HepG2 (cell line): ENCODE results near the gene SNX15. TPM values are rescaled to one million over a fixed set of nuclear protein-coding genes. Genes with fewer than 3 reads are reported as not detected.

Source experiments
- ARNTL ChIP-seq: sonication (generic); formaldehyde crosslinking; IDR thresholded peaks from 2 replicates; pipeline ENCODE4 v1.4.0; 2020; ENCODE audit warnings: mild to moderate bottlenecking, missing genetic modification reagents
- JDP2 ChIP-seq: sonication (generic); formaldehyde crosslinking; IDR thresholded peaks from 2 replicates; pipeline ENCODE4 v1.8.1; 2022; ENCODE audit warnings: missing genetic modification reagents, borderline replicate concordance
- KMT2A ChIP-seq: sonication (generic); formaldehyde crosslinking; IDR thresholded peaks from 2 replicates; pipeline ENCODE4 v1.4.0; 2020; ENCODE audit warnings: missing genetic modification reagents
- MAFG ChIP-seq: sonication (generic); formaldehyde crosslinking; IDR thresholded peaks from 2 replicates; pipeline ENCODE4 v1.5.1; 2020; ENCODE audit warnings: mild to moderate bottlenecking, missing genetic modification reagents
- NR1H2 ChIP-seq: sonication (generic); formaldehyde crosslinking; IDR thresholded peaks from 2 replicates; pipeline ENCODE4 v1.8.1; 2022; ENCODE audit warnings: low read depth, missing genetic modification reagents, borderline replicate concordance
- REXO4 ChIP-seq: sonication (generic); formaldehyde crosslinking; IDR thresholded peaks from 2 replicates; pipeline ENCODE4 v1.8.0; 2022; ENCODE audit warnings: missing genetic modification reagents, mild to moderate bottlenecking, borderline replicate concordance
- SALL1 ChIP-seq: sonication (generic); formaldehyde crosslinking; IDR thresholded peaks from 2 replicates; pipeline ENCODE4 v1.8.0; 2022; ENCODE audit warnings: mild to moderate bottlenecking, missing genetic modification reagents
- SALL2 ChIP-seq: sonication (generic); formaldehyde crosslinking; IDR thresholded peaks from 2 replicates; pipeline ENCODE4 v1.8.1; 2023; ENCODE audit warnings: mild to moderate bottlenecking, missing genetic modification reagents, inconsistent platforms
- SNRNP70 ChIP-seq: fragments of 200-400 bp; formaldehyde crosslinking; IDR thresholded peaks from 2 replicates; pipeline ENCODE4 v1.6.1; 2017; ENCODE audit warnings: mild to moderate bottlenecking, low read depth, low read length, moderate library complexity
- WIZ ChIP-seq: sonication (generic); formaldehyde crosslinking; IDR thresholded peaks from 2 replicates; pipeline ENCODE4 v1.5.1; 2020; ENCODE audit warnings: mild to moderate bottlenecking, missing genetic modification reagents
- YEATS4 ChIP-seq: sonication (generic); formaldehyde crosslinking; IDR thresholded peaks from 2 replicates; pipeline ENCODE4 v1.4.0; 2020; ENCODE audit warnings: missing genetic modification reagents, borderline replicate concordance
- ZKSCAN8 ChIP-seq: IDR thresholded peaks from 2 replicates; pipeline ENCODE4 v1.6.1; 2016; ENCODE audit warnings: borderline replicate concordance, missing genetic modification reagents, missing compliant biosample characterization
- ZNF562 ChIP-seq: sonication (generic); formaldehyde crosslinking; IDR thresholded peaks from 2 replicates; pipeline ENCODE4 v1.8.0; 2022; ENCODE audit warnings: missing genetic modification reagents, borderline replicate concordance
- ZNF644 ChIP-seq: IDR thresholded peaks from 2 replicates; pipeline ENCODE4 v1.6.1; 2016; ENCODE audit warnings: low read depth
- ZNF652 ChIP-seq: IDR thresholded peaks from 2 replicates; pipeline ENCODE4 v1.6.1; 2016; ENCODE audit warnings: low read depth, borderline replicate concordance
- ZNF713 ChIP-seq: sonication (generic); formaldehyde crosslinking; IDR thresholded peaks from 2 replicates; pipeline ENCODE4 v1.4.0; 2020; ENCODE audit warnings: mild to moderate bottlenecking, missing genetic modification reagents
- ZNF761 ChIP-seq: sonication (generic); formaldehyde crosslinking; conservative IDR thresholded peaks from 2 replicates; pipeline ENCODE4 v1.4.0; 2020; ENCODE audit warnings: mild to moderate bottlenecking, missing genetic modification reagents
- ZNF781 ChIP-seq: sonication (generic); formaldehyde crosslinking; IDR thresholded peaks from 2 replicates; pipeline ENCODE4 v1.5.1; 2020; ENCODE audit warnings: borderline replicate concordance, mild to moderate bottlenecking, missing genetic modification reagents; ENCODE audit errors: not compliant biosample characterization
- polyA plus RNA-seq, 8 experiments: library from polyadenylated mRNA; depleted of rRNA in 3 of 8; stranded (reverse) in 7 of 8; unstranded in 1 of 8; fragments of >200 nt; fragmentation: Illumina TruSeq in 4 of 8; extraction: Trizol in 4 of 8; gene quantifications; 2 replicates each; pipeline versions ENCODE4 v1.2.1 to v1.2.3, GENCODE V29; 2011 to 2016; ENCODE audit warnings: low read depth in 4 of 8, missing spikeins in 1 of 8, mixed read lengths in 1 of 8; ENCODE audit not compliant: insufficient read depth in 1 of 8
- total RNA-seq, 5 experiments: library from RNA; depleted of rRNA; stranded (reverse); fragments of >200 nt; fragmentation: Illumina TruSeq; extraction: Trizol; gene quantifications; 2 replicates each; pipeline ENCODE4 v1.2.3, GENCODE V29; 2016; ENCODE audit warnings: low read depth in 1 of 5
- TF ChIP-seq, protein P1 (sequence below): IDR thresholded peaks from 2 replicates; pipeline ENCODE4 v1.6.1; 2012; ENCODE audit warnings: inconsistent platforms
- TF ChIP-seq, protein P2 (sequence below): conservative IDR thresholded peaks from 2 replicates; pipeline ENCODE4 v1.6.1; 2018; ENCODE audit warnings: missing genetic modification reagents
- TF ChIP-seq, protein P3 (sequence below), 2 experiments: IDR thresholded peaks; 2 replicates each; pipeline ENCODE4 v1.6.1; 2011 to 2012; ENCODE audit warnings: low read length in 2 of 2, borderline replicate concordance in 1 of 2, low read depth in 1 of 2, mild to moderate bottlenecking in 1 of 2, moderate library complexity in 1 of 2
- TF ChIP-seq, protein P4 (sequence below): sonication (generic); formaldehyde crosslinking; IDR thresholded peaks from 2 replicates; pipeline ENCODE4 v1.4.0; 2020; ENCODE audit warnings: mild to moderate bottlenecking, missing genetic modification reagents

Gene SNX15
- total and polyA plus RNA-seq, 2 of the 13 experiments (the other 11 are each of a cell fraction or from before 2014, with no cell fraction given) = 19.1 to 22.6 TPM

DNA sequence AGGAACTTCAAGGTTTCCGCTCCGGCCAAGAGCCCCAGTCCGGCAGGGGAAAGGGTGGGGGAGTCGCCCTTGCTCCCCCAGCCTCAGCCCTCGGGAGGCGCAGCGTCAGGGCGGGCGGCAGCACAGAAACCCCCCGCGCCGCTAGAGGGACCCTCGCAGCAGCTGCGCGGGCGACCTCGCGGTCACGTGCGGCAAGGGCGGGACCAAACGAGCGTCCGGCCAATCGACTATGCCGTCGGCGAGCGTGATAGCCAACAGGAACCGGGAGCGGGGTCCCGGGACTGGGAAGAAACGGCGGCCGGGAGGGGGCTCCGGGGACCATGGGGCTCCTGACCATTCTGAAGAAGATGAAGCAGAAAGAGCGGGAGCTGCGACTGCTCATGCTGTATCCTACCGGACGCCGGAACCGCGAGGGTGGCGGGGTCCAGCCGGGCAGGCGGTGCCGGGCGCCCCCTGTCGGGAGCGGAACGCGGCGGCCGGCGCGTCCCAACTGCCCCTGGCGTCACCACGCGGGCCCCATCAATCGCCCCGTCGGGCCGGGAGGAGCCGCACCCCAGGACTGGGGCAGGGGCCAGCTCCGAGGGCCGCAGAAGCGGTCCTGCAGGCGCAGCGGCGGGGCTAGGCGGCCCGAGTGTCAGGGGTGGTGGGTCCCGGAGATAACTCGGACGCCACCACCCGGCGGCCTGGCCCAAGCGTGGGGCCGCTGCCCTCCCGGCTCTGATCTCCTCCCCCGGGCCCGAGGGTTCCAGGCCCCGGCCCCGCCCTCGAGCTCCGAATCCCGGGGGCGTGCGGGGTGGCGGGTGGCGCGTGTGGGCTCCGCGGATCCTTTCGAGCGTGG lies 13.1 kb upstream of the SNX15 start, which contains the start of gene ARL2 (continued):
- TF ChIP-seq ZNF713 (no peak), JDP2 (CRISPR knock-in tag) (no peak), ARNTL (CRISPR knock-in tag) (peak; percentile 96), YEATS4 (CRISPR knock-in tag) (peak; percentile 92), ZNF652 (CRISPR knock-in tag) (no peak), MAFG (no peak), SALL1 (CRISPR knock-in tag) (peak; percentile 5; the same call in 1 of the 2 replicates), ZKSCAN8 (CRISPR knock-in tag) (no peak), ZNF761 (CRISPR knock-in tag) (peak; percentile 91), ZNF562 (no peak), ZNF781 (CRISPR knock-in tag) (peak; percentile 82), SALL2 (CRISPR knock-in tag) (peak; percentile 82), WIZ (CRISPR knock-in tag) (0 out of 2 replicates have a peak, but pooled peaks have one; percentile 57), KMT2A (CRISPR knock-in tag) (no peak), SNRNP70 (no peak), ZNF644 (CRISPR knock-in tag) (no peak), REXO4 (no peak), NR1H2 (CRISPR knock-in tag) (0 out of 2 replicates have a peak, but pooled peaks have one; percentile 45)
- TF ChIP-seq, protein P1, sequence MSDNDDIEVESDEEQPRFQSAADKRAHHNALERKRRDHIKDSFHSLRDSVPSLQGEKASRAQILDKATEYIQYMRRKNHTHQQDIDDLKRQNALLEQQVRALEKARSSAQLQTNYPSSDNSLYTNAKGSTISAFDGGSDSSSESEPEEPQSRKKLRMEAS = peak; percentile 84
- TF ChIP-seq, protein P2, sequence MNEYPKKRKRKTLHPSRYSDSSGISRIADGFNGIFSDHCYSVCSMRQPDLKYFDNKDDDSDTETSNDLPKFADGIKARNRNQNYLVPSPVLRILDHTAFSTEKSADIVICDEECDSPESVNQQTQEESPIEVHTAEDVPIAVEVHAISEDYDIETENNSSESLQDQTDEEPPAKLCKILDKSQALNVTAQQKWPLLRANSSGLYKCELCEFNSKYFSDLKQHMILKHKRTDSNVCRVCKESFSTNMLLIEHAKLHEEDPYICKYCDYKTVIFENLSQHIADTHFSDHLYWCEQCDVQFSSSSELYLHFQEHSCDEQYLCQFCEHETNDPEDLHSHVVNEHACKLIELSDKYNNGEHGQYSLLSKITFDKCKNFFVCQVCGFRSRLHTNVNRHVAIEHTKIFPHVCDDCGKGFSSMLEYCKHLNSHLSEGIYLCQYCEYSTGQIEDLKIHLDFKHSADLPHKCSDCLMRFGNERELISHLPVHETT (CRISPR knock-in tag) = no peak; the same call in 1 of the 2 replicates
- TF ChIP-seq, protein P3, sequence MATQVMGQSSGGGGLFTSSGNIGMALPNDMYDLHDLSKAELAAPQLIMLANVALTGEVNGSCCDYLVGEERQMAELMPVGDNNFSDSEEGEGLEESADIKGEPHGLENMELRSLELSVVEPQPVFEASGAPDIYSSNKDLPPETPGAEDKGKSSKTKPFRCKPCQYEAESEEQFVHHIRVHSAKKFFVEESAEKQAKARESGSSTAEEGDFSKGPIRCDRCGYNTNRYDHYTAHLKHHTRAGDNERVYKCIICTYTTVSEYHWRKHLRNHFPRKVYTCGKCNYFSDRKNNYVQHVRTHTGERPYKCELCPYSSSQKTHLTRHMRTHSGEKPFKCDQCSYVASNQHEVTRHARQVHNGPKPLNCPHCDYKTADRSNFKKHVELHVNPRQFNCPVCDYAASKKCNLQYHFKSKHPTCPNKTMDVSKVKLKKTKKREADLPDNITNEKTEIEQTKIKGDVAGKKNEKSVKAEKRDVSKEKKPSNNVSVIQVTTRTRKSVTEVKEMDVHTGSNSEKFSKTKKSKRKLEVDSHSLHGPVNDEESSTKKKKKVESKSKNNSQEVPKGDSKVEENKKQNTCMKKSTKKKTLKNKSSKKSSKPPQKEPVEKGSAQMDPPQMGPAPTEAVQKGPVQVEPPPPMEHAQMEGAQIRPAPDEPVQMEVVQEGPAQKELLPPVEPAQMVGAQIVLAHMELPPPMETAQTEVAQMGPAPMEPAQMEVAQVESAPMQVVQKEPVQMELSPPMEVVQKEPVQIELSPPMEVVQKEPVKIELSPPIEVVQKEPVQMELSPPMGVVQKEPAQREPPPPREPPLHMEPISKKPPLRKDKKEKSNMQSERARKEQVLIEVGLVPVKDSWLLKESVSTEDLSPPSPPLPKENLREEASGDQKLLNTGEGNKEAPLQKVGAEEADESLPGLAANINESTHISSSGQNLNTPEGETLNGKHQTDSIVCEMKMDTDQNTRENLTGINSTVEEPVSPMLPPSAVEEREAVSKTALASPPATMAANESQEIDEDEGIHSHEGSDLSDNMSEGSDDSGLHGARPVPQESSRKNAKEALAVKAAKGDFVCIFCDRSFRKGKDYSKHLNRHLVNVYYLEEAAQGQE (IDR thresholded peaks at IDR 0.05; ENCODE audit: borderline replicate concordance in 1 of 2, low read depth in 1 of 2, low read length in 2 of 2) = peak in 1 of 2 experiments; percentile 45; a peak in 1 of 4 replicates
- TF ChIP-seq, protein P4, sequence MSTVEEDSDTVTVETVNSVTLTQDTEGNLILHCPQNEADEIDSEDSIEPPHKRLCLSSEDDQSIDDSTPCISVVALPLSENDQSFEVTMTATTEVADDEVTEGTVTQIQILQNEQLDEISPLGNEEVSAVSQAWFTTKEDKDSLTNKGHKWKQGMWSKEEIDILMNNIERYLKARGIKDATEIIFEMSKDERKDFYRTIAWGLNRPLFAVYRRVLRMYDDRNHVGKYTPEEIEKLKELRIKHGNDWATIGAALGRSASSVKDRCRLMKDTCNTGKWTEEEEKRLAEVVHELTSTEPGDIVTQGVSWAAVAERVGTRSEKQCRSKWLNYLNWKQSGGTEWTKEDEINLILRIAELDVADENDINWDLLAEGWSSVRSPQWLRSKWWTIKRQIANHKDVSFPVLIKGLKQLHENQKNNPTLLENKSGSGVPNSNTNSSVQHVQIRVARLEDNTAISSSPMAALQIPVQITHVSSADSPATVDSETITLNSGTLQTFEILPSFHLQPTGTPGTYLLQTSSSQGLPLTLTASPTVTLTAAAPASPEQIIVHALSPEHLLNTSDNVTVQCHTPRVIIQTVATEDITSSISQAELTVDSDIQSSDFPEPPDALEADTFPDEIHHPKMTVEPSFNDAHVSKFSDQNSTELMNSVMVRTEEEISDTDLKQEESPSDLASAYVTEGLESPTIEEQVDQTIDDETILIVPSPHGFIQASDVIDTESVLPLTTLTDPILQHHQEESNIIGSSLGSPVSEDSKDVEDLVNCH (CRISPR knock-in tag) = peak; percentile 72; the same call in 1 of the 2 replicates
